ENCODE data around the gene AFF3. TPM values are rescaled to one million over a fixed set of nuclear protein-coding genes. Genes with fewer than 3 reads are reported as not detected.

The AFF3 gene
- polyA plus RNA-seq, 1 donor (not counting 4 experiments of a cell fraction or from before 2014, with no cell fraction given), result not detected

DNA sequence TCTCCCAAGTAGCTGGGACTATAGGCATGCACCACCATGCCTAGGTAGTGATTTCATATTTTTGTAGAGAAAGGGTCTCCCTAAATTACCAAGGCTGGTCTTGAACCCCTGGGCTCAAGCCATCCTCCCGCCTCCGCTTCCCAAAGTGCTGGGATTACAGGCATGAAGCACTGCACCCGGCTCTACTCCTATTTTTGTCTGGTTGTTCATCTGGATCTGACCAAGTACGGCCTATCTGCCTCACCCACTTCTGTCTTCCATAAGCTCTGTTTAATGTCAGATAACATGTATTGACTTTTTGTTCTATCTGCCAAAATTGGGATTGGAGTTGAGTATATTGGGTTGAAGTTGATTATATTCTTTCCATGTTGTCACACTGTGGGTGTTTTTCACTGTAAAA lies 198.4 kb downstream of the AFF3 start:
- no peak overlapping the region for H3K4me3 ChIP-seq (ENCODE audit: control insufficient read depth in 2 of 3, extremely low read depth in 1 of 3, insufficient read depth in 2 of 3, low read depth in 1 of 3, low read length in 3 of 3)
- no peak overlapping the region for H3K9ac ChIP-seq (ENCODE audit: control insufficient read depth, extremely low read depth, insufficient read depth, low read length)
- no peaks in the 10 kb centered on the region for H3K9me1 ChIP-seq (ENCODE audit: control insufficient read depth, extremely low read depth, insufficient read depth, low read length)
- H3K27me3 ChIP-seq (ENCODE audit: control insufficient read depth, extremely low read depth, insufficient read depth, low read length), result no peaks in the 10 kb centered on the region
- no peaks in the 10 kb centered on the region for H3K9me3 ChIP-seq (ENCODE audit: control insufficient read depth, low read depth, low read length)
- TF ChIP-seq, protein P1, sequence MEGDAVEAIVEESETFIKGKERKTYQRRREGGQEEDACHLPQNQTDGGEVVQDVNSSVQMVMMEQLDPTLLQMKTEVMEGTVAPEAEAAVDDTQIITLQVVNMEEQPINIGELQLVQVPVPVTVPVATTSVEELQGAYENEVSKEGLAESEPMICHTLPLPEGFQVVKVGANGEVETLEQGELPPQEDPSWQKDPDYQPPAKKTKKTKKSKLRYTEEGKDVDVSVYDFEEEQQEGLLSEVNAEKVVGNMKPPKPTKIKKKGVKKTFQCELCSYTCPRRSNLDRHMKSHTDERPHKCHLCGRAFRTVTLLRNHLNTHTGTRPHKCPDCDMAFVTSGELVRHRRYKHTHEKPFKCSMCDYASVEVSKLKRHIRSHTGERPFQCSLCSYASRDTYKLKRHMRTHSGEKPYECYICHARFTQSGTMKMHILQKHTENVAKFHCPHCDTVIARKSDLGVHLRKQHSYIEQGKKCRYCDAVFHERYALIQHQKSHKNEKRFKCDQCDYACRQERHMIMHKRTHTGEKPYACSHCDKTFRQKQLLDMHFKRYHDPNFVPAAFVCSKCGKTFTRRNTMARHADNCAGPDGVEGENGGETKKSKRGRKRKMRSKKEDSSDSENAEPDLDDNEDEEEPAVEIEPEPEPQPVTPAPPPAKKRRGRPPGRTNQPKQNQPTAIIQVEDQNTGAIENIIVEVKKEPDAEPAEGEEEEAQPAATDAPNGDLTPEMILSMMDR (optimal IDR thresholded peaks at IDR 0.05 in 1 of 3, IDR thresholded peaks at IDR 0.05 in 1 of 3, conservative IDR thresholded peaks at IDR 0.05 in 1 of 3; ENCODE audit: extremely low read depth in 1 of 3, insufficient read depth in 2 of 3, low read length in 3 of 3), result no peak
- TF ChIP-seq EZH2 (IDR thresholded peaks at IDR 0.05; ENCODE audit: low read length), result no peak
- no peaks in the 10 kb centered on the region for H4K20me1 ChIP-seq (ENCODE audit: control insufficient read depth, extremely low read depth, insufficient read depth, low read length)
- no peaks in the 10 kb centered on the region for H3K4me1 ChIP-seq (ENCODE audit: control insufficient read depth, extremely low read depth, insufficient read depth, low read length)
- H3K4me2 ChIP-seq (ENCODE audit: control insufficient read depth, extremely low read depth, insufficient read depth, low read depth, low read length), result no peak overlapping the region
- H3K79me2 ChIP-seq (ENCODE audit: control insufficient read depth, insufficient read depth, low read length), result no peaks in the 10 kb centered on the region
- no peak overlapping the region for H3K27ac ChIP-seq (ENCODE audit: control insufficient read depth, insufficient read depth, low read length)
- no peak for FAIRE-seq
- H3K36me3 ChIP-seq (ENCODE audit: control insufficient read depth in 2 of 2, extremely low read depth in 1 of 2, insufficient read depth in 2 of 2, low read length in 2 of 2), result no peaks in the 10 kb centered on the region
- no peak overlapping the region for H2AFZ ChIP-seq (ENCODE audit: control insufficient read depth, low read length)
- dilution Hi-C loops (cut with MboI; ENCODE audit: extremely low pct_ligation_motif_present, low sequenced_read_pairs), result no loop called here
- no peak for DNase-seq (ENCODE audit: low read depth, low spot score)

DNA sequence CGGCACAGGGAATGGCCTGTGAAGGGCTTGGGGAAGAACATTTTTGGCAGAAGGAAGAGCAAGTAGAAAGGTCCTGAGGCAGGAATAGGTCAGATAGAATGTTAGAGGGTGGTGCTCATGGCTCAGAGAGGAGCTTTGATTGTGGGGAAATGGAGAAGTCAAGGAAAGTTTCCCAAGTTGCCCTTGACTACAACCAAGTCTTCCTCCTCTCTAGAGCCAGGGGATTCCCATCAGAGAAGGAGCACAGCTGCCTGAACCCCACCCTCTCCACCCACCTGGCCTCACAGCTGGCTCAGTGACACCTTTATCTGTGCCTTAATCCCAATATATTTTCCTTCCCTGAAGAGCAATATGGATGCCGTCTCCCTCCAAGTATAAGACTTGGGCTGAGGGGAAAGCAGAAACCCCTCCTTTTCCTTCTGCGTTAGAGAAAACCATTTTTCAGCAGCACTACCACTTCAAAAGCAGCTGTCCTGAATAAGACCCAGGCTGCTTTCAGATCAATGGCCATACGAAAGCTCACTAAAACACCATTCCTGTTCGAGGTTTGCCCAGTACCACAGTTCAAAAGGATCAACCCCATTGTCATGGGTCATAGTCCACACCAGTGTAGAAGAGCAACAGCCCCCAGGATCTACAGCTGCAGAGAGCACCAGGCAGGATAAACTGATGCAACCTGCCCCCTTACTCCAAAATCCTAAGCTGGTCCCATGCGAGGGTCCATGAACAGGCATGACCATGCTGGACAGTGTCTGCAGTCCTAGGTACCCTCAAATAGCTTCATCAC lies 199.6 kb downstream of the AFF3 start:
- FAIRE-seq, result no peak
- TF ChIP-seq EZH2 (IDR thresholded peaks at IDR 0.05; ENCODE audit: low read length), result no peak
- TF ChIP-seq, protein P1 (optimal IDR thresholded peaks at IDR 0.05 in 1 of 3, IDR thresholded peaks at IDR 0.05 in 1 of 3, conservative IDR thresholded peaks at IDR 0.05 in 1 of 3; ENCODE audit: extremely low read depth in 1 of 3, insufficient read depth in 2 of 3, low read length in 3 of 3), result no peak
- dilution Hi-C loops (cut with MboI; ENCODE audit: extremely low pct_ligation_motif_present, low sequenced_read_pairs), result no loop called here

More for the DNA sequence above, 199.6 kb downstream of the AFF3 start:
- Histone ChIP-seq H3K27ac (ENCODE audit: control insufficient read depth, insufficient read depth, low read length) (no peak overlapping the region), H3K9me1 (ENCODE audit: control insufficient read depth, extremely low read depth, insufficient read depth, low read length) (no peaks in the 10 kb centered on the region), H4K20me1 (ENCODE audit: control insufficient read depth, extremely low read depth, insufficient read depth, low read length) (no peaks in the 10 kb centered on the region), H3K79me2 (ENCODE audit: control insufficient read depth, insufficient read depth, low read length) (no peaks in the 10 kb centered on the region), H3K4me2 (ENCODE audit: control insufficient read depth, extremely low read depth, insufficient read depth, low read depth, low read length) (no peak overlapping the region), H3K9me3 (ENCODE audit: control insufficient read depth, low read depth, low read length) (no peaks in the 10 kb centered on the region), H3K9ac (ENCODE audit: control insufficient read depth, extremely low read depth, insufficient read depth, low read length) (no peak overlapping the region), H3K4me3 (ENCODE audit: control insufficient read depth in 2 of 3, extremely low read depth in 1 of 3, insufficient read depth in 2 of 3, low read depth in 1 of 3, low read length in 3 of 3) (no peak overlapping the region), H2AFZ (ENCODE audit: control insufficient read depth, low read length) (no peak overlapping the region), H3K36me3 (ENCODE audit: control insufficient read depth in 2 of 2, extremely low read depth in 1 of 2, insufficient read depth in 2 of 2, low read length in 2 of 2) (no peaks in the 10 kb centered on the region), H3K4me1 (ENCODE audit: control insufficient read depth, extremely low read depth, insufficient read depth, low read length) (no peaks in the 10 kb centered on the region), H3K27me3 (ENCODE audit: control insufficient read depth, extremely low read depth, insufficient read depth, low read length) (no peaks in the 10 kb centered on the region)
- DNase-seq (ENCODE audit: low read depth, low spot score), result no peak

Measured in keratinocyte (primary cell).